Measurements from ENCODE around the gene FGD4.
"Not testable (repeated sequence)": the region's sequence is repeated elsewhere in the genome, so short reads cannot be mapped to it uniquely, and the experiment has no call there.

The FGD4 gene

DNA sequence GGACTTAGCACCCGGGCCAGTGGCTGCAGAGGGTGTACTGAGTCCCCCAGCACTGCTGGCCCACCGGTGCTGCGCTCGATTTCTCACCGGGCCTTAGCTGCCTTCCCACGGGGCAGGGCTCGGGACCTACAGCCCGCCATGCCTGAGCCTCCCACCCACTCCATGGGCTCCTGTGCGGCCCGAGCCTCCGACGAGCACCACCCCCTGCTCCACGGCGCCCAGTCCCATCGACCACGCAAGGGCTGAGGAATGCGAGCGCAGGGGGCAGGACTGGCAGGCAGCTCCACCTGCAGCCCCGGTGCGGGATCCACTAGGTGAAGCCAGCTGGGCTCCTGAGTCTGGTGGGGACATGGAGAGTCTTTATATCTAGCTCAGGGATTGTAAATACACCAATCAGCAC is 126.4 kb downstream of the FGD4 start:
- not testable (repeated sequence) for DNase-seq

DNA sequence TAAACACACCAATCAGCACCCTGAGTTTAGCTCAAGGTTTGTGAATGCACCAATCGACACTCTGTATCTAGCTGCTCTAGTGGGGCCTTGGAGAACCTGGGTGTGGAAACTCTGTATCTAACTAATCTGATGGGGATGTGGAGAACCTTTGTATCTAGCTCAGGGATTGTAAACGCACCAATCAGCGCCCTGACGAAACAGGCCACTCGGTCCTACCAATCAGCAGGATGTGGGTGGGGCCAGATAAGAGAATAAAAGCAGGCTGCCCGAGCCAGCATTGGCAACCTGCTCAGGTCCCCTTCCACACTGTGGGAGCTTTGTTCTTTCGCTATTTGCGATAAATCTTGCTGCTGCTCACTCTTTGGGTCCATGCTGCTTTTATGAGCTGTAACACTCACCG is 127.0 kb downstream of the FGD4 start:
- not testable (repeated sequence) for DNase-seq

DNA sequence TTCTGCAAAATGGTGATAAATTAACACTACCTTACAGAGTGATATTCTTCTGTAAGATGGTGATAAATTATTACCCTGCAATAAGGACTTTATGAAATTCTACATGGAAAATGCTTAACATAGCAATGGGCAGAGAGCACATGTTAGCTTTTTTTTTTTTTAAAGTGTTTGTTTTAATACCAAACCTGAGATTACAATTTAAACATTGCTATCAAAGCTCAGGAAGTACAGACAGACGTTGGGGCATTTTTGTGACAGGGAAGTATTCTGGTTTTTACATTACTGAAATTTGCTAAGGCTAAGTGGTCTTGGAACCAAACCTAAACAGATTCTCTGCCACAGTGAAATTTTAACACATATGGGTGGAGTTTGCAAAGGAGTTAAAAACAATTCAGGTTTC is 133.1 kb downstream of the FGD4 start:
- no peak for DNase-seq

DNA sequence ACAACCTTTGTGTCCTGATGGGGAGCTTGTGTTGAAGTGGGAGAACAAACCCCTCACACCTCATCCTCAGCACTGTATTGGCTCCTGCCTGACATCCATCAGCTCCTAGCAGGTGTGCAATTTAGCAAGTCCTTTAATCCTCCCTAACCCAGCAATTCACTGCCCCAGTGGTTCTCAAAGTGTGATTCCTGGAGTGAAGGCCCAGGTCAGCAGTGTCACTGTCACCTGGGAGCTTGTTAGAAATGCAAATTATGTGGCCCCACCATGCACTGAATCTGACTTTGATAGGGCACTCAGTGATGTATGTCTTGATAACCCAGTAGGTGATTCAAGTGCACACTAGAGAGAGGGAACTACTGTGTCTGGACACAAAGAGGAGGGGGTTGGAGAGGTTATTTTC is 133.6 kb downstream of the FGD4 start:
- no peak for DNase-seq

DNA sequence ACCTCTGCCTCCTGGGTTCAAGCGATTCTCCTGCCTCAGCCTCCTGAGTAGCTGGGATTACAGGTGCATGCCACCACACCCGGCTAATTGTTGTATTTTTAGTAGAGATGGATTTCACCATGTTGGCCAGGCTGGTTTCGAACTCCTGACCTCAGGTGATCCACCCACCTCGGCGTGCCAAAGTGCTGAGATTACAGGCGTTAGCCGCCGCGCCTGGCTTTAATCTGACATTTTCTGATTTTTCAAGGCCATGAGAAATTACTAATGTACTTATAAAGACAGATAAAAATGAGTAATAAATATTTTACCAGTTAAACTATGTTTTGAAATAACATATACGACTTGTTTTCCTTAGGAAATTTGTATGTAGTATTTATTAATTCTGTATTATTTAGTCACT is 134.1 kb downstream of the FGD4 start:
- DNase-seq = not testable (repeated sequence)

DNA sequence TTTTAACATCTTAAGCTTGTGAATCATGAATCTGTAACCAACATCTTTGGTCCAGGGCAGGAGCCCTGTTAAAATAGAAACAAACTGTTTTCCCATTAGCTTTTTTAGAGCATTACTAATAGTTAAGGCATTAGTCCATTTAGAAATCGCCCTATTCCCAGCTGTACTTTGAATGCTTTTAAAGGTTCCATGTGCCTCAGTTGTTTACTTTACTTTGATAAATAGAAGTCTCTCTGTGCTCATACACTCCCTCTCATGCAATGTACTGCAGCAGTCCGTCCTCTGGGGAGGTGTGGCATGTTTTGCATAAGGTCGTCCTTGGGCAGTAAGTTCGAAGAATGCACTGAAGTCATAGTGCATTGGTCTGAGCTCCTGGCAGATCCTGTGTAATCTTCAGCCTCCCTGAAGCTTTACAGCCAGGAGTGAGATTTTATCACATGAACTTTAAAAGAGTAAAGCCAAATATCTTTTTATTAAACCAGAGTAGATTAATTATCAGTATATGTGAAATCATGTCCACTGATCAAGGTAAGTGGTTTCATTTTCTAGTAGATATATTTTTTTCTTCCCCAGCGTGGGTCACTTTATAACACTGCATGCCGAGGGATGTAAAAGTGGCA is 134.7 kb downstream of the FGD4 start:
- DNase-seq = no peak

DNA sequence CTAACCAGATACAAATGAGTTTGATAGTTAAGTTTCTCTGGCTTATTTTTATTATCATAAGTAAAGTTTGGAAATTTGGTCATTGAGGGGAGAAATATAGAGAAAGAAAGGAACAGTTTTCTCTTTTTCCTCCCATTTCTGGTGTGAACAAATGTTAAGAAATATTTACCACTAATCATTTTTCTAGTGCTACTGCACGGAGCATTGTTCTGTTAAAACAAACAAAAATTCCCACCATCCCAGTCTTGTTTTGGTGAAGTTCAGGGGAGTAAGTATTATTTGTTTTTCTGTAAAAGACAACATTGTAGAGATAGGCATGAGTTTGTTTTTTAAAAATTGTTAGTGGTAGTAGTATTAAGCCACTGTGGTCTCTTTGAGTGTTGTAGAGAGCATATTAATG is 135.3 kb downstream of the FGD4 start:
- no peak for DNase-seq

DNA sequence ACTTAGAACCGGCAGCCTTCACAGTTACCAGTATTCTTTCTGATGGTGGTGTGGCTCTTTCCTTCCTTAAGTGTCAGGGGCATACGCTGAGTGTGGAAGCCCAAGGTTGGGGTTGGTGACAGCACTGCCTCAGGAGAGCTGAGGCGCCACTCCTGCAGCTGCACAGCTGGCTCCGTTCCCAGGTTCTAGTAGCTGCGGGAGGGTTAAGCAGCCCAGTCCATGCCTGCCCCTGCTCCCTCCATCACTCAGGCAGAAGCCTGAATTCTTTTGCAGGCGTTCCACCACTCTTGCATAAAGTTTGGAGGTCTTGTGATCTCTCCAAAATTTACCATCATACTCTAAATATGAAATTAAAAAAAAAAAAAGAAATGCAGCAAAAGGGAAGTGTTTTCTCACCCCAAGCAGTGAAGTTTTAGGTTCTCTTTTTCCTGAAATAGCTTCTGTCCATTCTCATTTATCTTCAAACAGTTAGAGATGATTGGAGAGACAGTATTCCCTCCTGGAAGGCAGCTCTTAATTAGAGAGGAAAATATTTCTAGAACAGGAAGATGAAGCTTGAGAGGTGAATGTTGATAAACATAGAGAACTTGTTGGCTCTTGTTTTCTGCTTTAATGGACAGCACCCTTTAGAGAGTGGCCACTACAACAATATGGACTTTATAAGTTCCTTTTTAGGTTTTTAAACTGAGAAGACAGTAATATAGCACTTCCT is 136.1 kb downstream of the FGD4 start:
- DNase-seq = no peak

DNA sequence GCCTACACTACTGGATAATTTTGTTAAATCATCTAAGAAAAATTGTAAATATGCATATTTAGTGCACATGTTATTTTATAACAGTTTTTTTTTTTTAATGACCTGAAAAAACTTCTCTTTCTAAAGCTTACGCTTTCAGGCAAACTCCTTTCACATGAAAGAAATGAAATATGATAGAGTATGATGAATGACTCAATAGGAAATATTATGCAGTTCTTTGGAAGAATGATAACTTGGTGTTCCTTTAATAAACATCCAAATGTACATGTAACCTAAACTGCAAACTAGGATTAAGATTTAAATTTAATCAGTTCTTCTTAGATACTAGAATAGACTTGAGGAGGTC is 136.6 kb downstream of the FGD4 start:
- no peak for DNase-seq

DNA sequence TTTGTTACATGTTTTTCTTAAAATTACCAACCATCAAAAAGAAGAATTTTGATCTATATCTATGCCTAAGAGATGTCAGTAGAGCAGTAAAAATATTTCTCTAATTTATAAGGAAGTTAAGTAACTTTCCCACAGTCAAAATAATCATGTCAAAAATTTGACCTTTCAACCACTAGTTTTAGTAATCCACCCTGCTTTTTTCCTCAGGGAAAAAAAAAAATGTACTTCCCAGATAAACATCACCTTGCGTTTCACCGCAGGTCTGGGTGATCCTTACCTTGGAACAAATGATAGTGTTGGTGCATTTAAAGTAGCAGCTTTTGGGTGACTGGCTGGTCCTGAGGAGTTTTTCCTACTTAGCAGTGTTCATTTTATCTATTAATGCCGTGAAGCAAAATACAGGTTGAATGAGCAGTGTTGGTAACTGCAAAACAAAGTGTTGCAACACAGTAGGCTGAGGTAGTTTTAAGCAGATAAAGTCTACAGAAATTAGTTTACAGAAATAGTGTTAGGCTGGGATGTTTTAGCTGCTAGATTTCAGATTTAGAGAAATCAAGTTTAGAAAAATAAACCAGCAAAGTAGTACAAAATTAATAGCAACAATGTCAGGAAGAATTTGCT is 142.5 kb downstream of the FGD4 start:
- DNase-seq = no peak

DNA sequence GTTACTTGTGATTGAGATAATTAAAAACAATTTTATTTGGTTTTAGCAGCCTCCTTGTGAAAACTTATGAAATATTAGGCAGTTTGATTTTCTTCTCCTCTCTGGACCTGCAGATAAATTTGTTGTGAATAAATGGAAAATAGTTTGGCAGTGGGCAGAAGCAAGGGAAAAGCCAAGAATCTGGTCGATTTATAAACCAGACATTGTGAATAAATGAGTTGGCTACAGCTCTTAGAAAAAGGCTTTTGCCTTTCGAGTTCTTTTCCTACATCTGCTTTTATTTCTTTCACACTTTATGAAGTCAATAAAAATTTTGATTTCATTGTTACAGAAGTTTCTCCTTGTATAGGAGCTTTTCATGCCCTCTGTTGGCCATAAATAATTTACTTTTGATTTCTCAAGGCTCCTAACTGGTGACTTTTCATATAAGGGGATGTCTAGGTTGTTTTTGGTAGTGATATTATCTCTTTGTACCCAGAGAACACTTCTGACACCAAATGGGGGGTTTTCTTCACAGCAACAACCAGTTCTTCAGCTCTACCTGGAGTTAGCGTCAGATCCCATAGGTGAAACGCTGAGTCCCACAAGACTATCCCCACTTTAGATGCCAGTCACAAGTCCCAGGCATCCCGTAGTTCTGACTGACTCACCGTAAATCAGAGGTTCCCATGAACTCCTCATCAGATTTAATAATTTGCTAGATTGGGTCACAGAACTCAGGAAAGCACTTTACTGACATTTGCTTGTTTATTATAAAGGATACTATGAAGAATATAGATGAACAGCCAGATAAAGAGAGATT is 143.3 kb downstream of the FGD4 start:
- no peak for DNase-seq

DNA sequence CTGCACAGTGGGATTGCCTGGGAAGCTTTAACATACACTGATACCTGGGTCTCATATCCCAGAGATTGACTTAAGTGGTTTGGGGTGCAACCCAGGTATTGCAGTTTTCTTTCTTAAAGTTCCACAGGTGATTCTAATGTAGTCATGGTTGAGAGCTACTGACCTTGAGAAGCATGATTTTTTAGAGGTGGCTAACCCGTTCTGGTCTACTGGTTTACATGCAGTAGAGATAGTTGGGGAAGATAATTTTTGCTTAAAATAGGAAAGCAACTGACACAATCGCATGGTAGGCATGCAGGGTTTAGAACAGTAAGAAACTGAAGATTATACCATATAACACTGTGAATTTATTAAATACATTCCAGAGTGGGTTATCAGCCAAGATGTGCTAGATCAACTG is 145.5 kb downstream of the FGD4 start:
- no peak for DNase-seq

DNA sequence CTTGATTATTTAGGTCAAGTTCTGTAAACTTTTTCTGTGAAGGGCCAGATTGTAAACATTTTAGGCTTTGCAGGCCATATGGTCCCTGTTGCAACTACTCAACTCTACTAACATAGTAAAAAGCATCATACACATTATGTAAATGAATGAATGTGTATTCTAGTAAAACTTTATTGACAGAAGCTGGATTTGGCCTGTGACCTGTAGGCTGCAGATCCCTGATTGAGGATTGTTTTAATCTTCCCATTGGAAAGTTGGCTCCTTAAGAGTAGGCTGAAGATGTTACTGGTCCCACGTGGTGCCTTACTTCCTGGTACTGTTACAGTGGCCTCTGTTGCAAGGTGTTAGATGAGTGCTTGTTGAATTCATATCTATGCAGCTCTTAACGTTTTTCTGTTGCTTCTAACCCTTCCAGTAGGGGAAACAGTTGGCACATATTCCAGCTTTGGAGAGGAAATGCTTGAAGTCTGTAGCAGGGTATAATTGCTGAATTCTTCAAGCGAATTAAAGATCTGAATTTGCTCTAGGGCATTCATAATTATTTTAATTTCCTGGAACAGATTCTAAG is 146.1 kb downstream of the FGD4 start:
- DNase-seq = no peak

DNA sequence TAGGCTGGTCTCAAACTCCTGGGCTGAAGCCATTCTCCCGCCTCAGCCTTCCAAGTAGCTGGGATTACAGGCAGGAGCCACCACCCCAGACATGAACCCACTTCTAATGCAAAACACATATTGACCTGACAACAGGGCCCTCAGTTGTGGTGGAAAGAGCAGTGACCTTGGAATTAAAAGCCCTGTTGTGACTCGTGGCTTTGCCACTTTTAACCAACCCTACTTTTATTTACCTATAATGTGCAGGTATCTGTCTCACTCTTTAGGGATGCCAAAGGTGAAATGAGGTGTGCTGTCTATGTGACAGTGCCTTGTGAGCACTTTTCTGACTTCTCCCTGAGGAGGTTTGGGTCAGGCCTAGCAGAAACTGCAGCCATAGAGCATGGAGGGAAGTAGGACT is 146.9 kb downstream of the FGD4 start:
- no peak for DNase-seq

DNA sequence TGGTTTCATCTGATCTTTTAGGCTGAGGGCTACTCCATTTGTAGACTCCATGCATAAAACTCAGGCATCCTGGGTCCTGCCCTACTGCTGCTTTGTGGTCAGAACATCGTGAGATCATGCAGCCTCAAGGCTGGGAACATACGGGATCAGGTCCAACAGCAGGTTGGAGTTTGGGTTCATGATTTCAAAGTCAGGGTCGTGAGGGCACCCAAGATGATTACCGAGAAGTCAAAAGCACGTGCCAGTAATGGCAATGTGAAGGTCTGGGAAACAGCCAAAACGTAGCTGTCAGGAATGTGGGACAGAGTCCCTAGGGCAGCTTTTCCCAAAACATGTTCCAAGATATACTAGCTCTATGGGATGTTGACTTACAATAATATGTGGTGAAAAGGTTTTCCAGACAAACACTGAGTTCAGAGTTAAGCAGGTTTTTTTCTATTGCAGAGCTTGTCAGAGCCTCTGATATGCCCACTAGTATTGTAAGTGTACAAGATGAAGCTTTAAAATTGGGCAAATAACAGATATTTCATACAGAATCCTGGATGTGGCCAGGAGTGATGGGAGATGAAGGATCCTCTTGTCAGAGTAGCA is 149.4 kb downstream of the FGD4 start:
- DNase-seq = no peak

DNA sequence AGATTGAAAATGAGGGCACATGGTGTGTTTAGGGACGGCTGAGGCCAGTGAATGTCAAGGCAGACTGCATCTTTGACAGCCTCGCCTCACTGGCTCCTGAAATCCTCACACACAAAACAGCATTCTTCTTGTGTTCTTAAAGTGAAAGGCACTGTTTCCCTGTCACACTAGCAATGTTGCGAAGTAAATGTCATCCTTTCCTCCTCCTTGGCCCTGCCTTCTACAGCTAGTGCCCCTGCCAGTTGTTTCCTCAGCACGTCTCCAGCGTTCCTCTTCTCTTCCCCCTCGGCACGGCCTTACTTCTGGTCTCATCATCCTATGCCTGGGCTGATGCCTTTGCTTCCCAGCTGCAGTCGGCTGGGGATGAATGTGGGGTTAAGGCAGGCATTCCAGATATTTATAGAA is 150.3 kb downstream of the FGD4 start:
- no peak for DNase-seq

DNA sequence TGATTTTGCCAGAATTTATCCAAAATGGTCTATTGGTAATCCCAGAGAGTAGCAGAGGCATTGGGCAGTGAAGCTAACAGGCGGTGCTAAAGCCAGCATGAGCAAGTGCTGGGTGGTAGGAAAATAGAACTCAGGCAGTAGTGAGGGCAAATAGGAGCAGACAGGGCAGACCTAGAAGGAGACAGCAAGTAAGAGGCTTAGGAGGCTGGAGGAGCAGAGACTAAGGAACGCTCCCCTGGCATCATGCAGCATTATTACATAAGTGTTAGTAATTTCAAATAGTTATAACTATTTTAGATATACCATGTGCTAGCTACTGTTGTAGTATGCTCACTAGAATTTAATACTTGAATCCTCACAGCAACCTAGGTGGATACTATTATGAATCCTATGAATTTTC is 151.7 kb downstream of the FGD4 start:
- DNase-seq = no peak

DNA sequence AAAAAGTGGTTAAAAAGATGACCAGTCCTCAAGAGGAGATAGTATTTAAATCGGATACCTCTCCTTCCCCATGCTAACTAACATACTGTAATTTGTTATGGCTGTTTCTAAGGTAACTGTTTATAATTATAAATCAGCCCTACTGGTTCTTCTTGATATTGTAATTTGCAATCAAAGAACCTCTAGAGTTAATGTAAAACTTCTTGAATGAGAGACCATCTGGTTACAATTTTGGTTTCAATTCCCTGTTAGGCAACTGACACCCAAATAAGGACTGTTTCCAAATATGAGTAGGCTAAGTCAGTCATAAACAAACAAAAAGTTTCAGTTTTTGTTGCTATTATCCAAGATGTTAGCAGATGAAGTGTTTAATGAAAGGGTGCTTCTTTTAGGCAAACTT is 159.5 kb downstream of the FGD4 start:
- no peak for DNase-seq

DNA sequence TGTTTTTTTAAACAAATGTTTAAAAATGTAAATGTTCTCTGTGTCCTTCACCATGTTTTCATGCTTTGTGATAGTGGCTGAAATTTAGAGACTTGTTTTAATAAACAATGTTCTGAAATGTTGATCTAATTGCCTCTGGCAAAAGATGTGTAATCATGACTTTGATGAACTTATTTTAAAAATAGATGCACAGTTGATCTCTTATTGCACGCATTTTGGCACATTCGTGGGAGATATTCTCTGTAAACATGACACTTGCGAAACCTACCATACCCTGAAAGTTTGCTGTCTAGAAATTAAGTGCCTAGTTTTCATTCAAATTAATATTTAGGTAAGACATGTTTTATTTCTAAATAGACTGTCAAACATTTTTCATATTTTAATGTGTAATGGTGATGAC is 160.1 kb downstream of the FGD4 start:
- no peak for DNase-seq

DNA sequence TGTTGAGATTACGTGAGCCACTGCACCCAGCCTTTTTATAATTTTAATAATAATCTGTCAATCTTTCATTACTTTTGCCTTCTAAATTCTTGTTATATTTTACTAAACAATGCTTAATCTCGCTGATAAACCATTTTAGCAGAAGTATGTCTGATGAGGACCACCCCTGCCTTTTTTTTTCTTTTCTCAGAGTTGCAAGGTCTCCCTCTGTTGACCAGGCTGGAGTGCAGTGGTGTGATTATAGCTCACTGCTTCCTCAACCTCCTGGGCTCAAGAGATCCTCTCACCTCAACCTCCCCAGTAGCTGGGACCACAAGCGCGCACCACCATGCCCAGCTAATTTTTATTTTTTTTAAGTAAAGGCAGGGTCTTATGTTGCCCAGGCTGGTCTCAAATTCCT is 161.2 kb downstream of the FGD4 start:
- no peak for DNase-seq

DNA sequence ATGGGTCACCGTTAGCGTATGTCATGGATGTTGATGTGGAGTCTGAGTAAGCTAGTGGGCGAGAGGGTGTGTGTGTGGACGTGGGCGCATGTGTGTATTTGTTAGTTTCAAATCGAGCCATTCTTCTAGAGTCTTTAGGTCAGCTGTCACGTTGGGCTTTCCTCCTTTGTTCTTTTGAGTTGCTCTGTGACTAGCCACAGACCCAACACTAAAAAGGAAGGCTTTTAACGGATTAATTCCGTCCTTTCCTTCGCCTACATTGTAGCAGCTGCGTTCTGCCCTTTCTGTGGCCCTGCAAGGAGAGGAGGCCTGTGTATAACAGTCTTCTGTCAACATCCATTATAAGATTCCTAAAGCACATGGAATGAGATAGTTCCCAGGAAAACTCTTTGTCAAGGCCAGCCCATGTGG is 162.6 kb downstream of the FGD4 start:
- DNase-seq = no peak

DNA sequence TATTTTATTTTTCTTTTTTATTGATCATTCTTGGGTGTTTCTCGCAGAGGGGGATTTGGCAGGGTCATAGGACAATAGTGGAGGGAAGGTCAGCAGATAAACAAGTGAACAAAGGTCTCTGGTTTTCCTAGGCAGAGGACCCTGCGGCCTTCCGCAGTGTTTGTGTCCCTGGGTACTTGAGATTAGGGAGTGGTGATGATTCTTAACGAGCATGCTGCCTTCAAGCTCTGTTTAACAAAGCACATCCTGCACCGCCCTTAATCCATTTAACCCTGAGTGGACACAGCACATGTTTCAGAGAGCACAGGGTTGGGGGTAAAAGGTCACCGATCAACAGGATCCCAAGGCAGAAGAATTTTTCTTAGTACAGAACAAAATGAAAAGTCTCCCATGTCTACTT is 163.1 kb downstream of the FGD4 start:
- not testable (repeated sequence) for DNase-seq
